HG03039 (cell line): ENCODE data around the gene MCRIP1.

Experiments
- ATAC-seq: cut with Tn5 transposase; IDR thresholded peaks from one replicate; pipeline ENCODE4 v1.9.1; 2021; ENCODE audit warnings: mild to moderate bottlenecking, moderate library complexity; ENCODE audit not compliant: unreplicated experiment

MCRIP1 gene

GRCh38 chr17:81807210-81807719, 25.8 kb downstream of the MCRIP1 start:
- ATAC-seq, result no peak

- no peak for ATAC-seq
Measured at GRCh38 chr17:81806461-81807209, 26.5 kb downstream of the MCRIP1 start.

GRCh38 chr17:81805707-81806460, 27.2 kb downstream of the MCRIP1 start:
- no peak for ATAC-seq

GRCh38 chr17:81804559-81805399, 28.3 kb downstream of the MCRIP1 start:
- ATAC-seq, result no peak

GRCh38 chr17:81803728-81804558, 29.1 kb downstream of the MCRIP1 start, which contains the start of gene GCGR:
Gene GCGR (plus strand): TSS chr17:81804150. CDS start chr17:81809019, 4,869 bp downstream.
- ATAC-seq, result no peak

- ATAC-seq, result no peak
Measured at GRCh38 chr17:81802856-81803643, 30.0 kb downstream of the MCRIP1 start.

- no peak for ATAC-seq
Measured at GRCh38 chr17:81802048-81802758, 30.9 kb downstream of the MCRIP1 start.

GRCh38 chr17:81801327-81801726, 31.8 kb downstream of the MCRIP1 start:
- no peak for ATAC-seq

GRCh38 chr17:81794509-81794908, 38.6 kb downstream of the MCRIP1 start:
- ATAC-seq, result no peak

GRCh38 chr17:81794074-81794476, 39.0 kb downstream of the MCRIP1 start:
- ATAC-seq, result no peak

- ATAC-seq, result no peak
Measured at GRCh38 chr17:81792675-81793615, 40.1 kb downstream of the MCRIP1 start.
